Activated naive CD4-positive, alpha-beta T cell treated with anti-CD3 and anti-CD28 coated beads for 36 hours (primary cell): ENCODE results near the gene NCKAP5. TPM values are rescaled to one million over a fixed set of nuclear protein-coding genes. Genes with fewer than 3 reads are reported as not detected.

Source experiments
- CTCF ChIA-PET: fragments of 350-600 bp; sonication (Branson Sonifier 250); formaldehyde crosslinking; loops from one replicate; lab custom pipeline; 2021; ENCODE audit warnings: antibody characterized with exemption; lab: Charles Lee
- DNase-seq: peaks from one replicate; pipeline ENCODE4 v3.0.0-alpha.2; 2020
- H3K27ac Mint-ChIP-seq: one replicate; pipeline ENCODE4 v1.8.0; 2021; ENCODE audit warnings: mild to moderate bottlenecking, mixed read lengths
- H3K27me3 Mint-ChIP-seq: one replicate; pipeline ENCODE4 v1.8.0; 2021; ENCODE audit warnings: low read depth, mixed read lengths
- H3K36me3 Mint-ChIP-seq: one replicate; pipeline ENCODE4 v1.8.0; 2021; ENCODE audit warnings: low read depth, mixed read lengths
- H3K4me1 Mint-ChIP-seq: one replicate; pipeline ENCODE4 v1.8.0; 2021; ENCODE audit warnings: low read depth, mixed read lengths
- H3K4me3 Mint-ChIP-seq: one replicate; pipeline ENCODE4 v1.8.0; 2021; ENCODE audit warnings: mild to moderate bottlenecking, moderate library complexity, mixed read lengths
- H3K9me3 Mint-ChIP-seq: one replicate; pipeline ENCODE4 v1.8.0; 2021; ENCODE audit warnings: mixed read lengths
- intact Hi-C: fragments of 100-400 bp; cut with micrococcal nuclease; formaldehyde crosslinking; loops from one replicate; pipeline ENCODE4 v1.15.1; 2023
- total RNA-seq, 2 experiments: library from RNA; stranded (reverse); gene quantifications; one replicate each; pipeline ENCODE4 v1.2.3, GENCODE V29; 2021

Gene NCKAP5
- total RNA-seq, 2 experiments from 2014 or later = not detected

- CTCF ChIA-PET = no interaction called here
- H3K9me3 Mint-ChIP-seq = peaks cover 5% of the 10 kb centered on the region
- H3K27ac Mint-ChIP-seq = no peak overlapping the region
- peaks cover 3% of the 10 kb centered on the region for H3K27me3 Mint-ChIP-seq
- no peak for DNase-seq
- no peak overlapping the region for H3K4me3 Mint-ChIP-seq
- H3K4me1 Mint-ChIP-seq = no peaks in the 10 kb centered on the region
- intact Hi-C loops = no loop called here
- H3K36me3 Mint-ChIP-seq = no peaks in the 10 kb centered on the region
Observed at GRCh38 chr2:133341575-133341974, 226.7 kb downstream of the NCKAP5 start.

- no peaks in the 10 kb centered on the region for H3K27me3 Mint-ChIP-seq
- no peak for DNase-seq
- no peaks in the 10 kb centered on the region for H3K36me3 Mint-ChIP-seq
- H3K4me1 Mint-ChIP-seq = no peaks in the 10 kb centered on the region
- CTCF ChIA-PET = no interaction called here
- no peak overlapping the region for H3K4me3 Mint-ChIP-seq
- H3K9me3 Mint-ChIP-seq = no peaks in the 10 kb centered on the region
- intact Hi-C loops = no loop called here
- no peak overlapping the region for H3K27ac Mint-ChIP-seq
Observed at GRCh38 chr2:133338224-133338623, 230.0 kb downstream of the NCKAP5 start.

- Mint-ChIP-seq H3K4me3 (no peak overlapping the region), H3K9me3 (no peaks in the 10 kb centered on the region)
- intact Hi-C loops = no loop called here
Observed at GRCh38 chr2:133334923-133335322, 233.3 kb downstream of the NCKAP5 start.

DNA sequence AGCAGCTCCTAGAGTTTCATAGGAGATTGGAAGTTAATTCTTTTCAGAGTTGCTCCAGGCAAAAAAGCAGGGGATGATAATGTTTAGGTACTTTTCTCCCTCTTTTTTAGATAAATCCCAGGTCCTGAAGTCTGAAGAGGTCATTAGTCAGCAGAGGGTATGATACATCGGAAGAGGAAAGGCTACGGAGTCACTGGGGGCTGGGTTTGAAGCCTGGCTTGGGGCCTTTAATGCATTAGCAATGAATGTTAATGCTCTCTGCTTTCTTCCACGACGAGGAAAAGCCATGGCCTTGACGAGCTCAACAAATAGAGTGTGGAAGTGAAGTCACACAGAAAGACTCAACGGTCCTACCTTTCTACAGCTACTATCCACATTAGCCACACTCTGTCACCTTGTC, 235.1 kb downstream of the NCKAP5 start:
- Mint-ChIP-seq H3K4me1 (no peaks in the 10 kb centered on the region), H3K4me3 (no peak overlapping the region)

More at GRCh38 chr2:133334923-133335322, 233.3 kb downstream of the NCKAP5 start:
- Mint-ChIP-seq H3K27ac (no peak overlapping the region), H3K27me3 (no peaks in the 10 kb centered on the region), H3K4me1 (no peaks in the 10 kb centered on the region), H3K36me3 (no peaks in the 10 kb centered on the region)
- CTCF ChIA-PET = no interaction called here
- DNase-seq = no peak

DNA sequence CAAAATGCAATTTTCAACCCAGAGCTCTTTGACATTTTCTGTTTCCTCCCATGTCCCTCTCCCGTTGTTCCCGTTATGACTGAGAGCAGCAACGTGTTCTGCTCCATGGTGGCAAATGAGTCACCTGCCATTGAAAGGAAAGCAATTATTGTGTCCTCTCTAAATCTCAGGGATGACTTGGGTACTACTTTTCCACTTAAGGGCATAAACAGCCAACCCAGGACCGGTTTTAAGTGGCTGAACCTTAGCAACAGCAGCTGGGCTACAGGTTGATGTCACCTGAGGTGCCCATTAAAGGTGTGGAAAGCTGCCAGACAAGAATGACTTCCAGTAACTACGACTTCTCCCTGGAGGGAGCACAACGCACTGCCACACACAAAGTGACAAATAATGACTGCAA, 236.8 kb downstream of the NCKAP5 start:
- H3K27me3 Mint-ChIP-seq = no peaks in the 10 kb centered on the region
- intact Hi-C loops = no loop called here
- CTCF ChIA-PET = no interaction called here
- no peaks in the 10 kb centered on the region for H3K4me1 Mint-ChIP-seq
- H3K4me3 Mint-ChIP-seq = no peak overlapping the region
- H3K9me3 Mint-ChIP-seq = peaks cover 1% of the 10 kb centered on the region
- H3K36me3 Mint-ChIP-seq = no peaks in the 10 kb centered on the region
- DNase-seq = no peak
- H3K27ac Mint-ChIP-seq = no peak overlapping the region

More for the DNA sequence above, 235.1 kb downstream of the NCKAP5 start:
- no peaks in the 10 kb centered on the region for H3K9me3 Mint-ChIP-seq
- H3K36me3 Mint-ChIP-seq = no peaks in the 10 kb centered on the region
- no peaks in the 10 kb centered on the region for H3K27me3 Mint-ChIP-seq
- CTCF ChIA-PET = no interaction called here
- no peak overlapping the region for H3K27ac Mint-ChIP-seq
- no peak for DNase-seq
- intact Hi-C loops = no loop called here

GRCh38 chr2:133326652-133327397, 241.4 kb downstream of the NCKAP5 start:
- H3K4me1 Mint-ChIP-seq = no peaks in the 10 kb centered on the region
- H3K4me3 Mint-ChIP-seq = no peak overlapping the region
- no peak for DNase-seq
- H3K9me3 Mint-ChIP-seq = peaks cover 1% of the 10 kb centered on the region
- no peak overlapping the region for H3K27ac Mint-ChIP-seq
- CTCF ChIA-PET = no interaction called here
- no peaks in the 10 kb centered on the region for H3K27me3 Mint-ChIP-seq
- intact Hi-C loops = no loop called here
- H3K36me3 Mint-ChIP-seq = no peaks in the 10 kb centered on the region

DNA sequence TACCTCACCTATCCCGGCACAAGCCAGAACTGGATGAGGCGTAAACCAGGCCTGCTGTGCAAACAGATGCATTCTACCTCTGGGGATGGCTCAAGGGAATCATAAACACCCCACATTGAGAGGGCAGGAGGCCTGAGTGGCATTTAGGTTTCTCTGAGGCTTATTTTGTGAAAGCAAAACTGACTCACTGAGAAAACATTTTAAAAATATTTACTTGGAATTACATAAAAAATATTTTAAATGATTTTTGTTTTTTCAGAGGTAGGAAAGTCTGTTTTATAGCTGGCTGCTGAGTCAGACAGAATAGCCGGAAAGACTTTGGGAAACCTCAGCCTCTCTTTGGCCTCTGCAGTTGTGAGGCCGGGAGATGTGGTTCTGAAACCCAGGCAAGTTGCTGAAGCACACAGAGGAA, 244.1 kb downstream of the NCKAP5 start:
- H3K27ac Mint-ChIP-seq = no peak overlapping the region
- peaks cover 3% of the 10 kb centered on the region for H3K9me3 Mint-ChIP-seq
- no peaks in the 10 kb centered on the region for H3K27me3 Mint-ChIP-seq
- CTCF ChIA-PET = no interaction called here
- H3K4me1 Mint-ChIP-seq = no peaks in the 10 kb centered on the region
- DNase-seq = no peak
- no peaks in the 10 kb centered on the region for H3K36me3 Mint-ChIP-seq
- intact Hi-C loops = no loop called here
- H3K4me3 Mint-ChIP-seq = no peak overlapping the region

GRCh38 chr2:133322909-133323308, 245.4 kb downstream of the NCKAP5 start:
- Mint-ChIP-seq H3K27ac (no peak overlapping the region), H3K9me3 (peaks cover 4% of the 10 kb centered on the region), H3K36me3 (no peaks in the 10 kb centered on the region), H3K4me1 (no peaks in the 10 kb centered on the region), H3K27me3 (no peaks in the 10 kb centered on the region), H3K4me3 (no peak overlapping the region)
- CTCF ChIA-PET = no interaction called here
- no peak for DNase-seq
- intact Hi-C loops = no loop called here

DNA sequence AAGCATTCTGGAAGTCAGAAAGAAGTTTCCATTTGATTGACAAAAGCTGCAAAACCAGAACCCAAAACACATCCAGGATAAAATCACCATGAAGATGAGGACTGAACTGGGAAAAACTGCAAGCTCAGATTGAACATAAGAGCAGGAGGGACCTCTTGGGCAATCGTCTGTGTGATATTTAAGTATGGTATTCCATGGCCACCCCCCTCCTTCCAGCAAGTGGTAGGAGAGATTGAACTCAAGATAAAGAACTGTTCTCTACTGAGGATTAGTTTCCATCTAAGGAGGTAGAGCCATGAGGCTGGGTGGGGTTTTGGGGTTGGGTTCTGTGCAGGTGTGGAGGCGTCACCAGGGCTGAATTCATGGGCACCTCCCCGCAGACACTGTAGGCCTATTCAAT, 251.1 kb downstream of the NCKAP5 start:
- Mint-ChIP-seq H3K9me3 (peaks cover 6% of the 10 kb centered on the region), H3K27ac (no peak overlapping the region), H3K4me1 (no peaks in the 10 kb centered on the region), H3K27me3 (no peaks in the 10 kb centered on the region), H3K36me3 (no peaks in the 10 kb centered on the region), H3K4me3 (no peak overlapping the region)
- CTCF ChIA-PET = no interaction called here
- intact Hi-C loops = no loop called here
- no peak for DNase-seq

GRCh38 chr2:133316557-133316956, 251.7 kb downstream of the NCKAP5 start:
- Mint-ChIP-seq H3K36me3 (no peaks in the 10 kb centered on the region), H3K27ac (no peak overlapping the region), H3K27me3 (no peaks in the 10 kb centered on the region), H3K4me3 (no peak overlapping the region), H3K9me3 (peaks cover 6% of the 10 kb centered on the region), H3K4me1 (no peaks in the 10 kb centered on the region)
- CTCF ChIA-PET = no interaction called here
- intact Hi-C loops = no loop called here
- no peak for DNase-seq

DNA sequence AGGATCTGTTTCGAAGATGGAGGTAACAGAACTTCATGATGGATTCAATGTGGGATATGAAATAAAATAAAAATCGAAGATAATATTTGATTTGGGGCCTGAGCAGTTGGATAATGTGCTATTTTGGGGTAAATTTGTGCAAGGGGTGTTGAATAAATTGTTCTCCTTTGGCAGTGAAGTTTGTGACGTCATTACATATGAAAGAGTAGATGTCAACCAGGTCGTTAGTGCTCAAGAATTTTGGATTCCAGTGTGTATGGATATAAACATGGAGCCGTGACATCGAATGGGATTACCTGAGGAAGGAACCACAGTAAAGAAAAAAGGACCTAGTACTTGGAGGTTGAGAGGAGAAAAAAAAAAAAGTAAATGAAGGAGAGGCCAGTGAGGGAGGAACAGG, 253.0 kb downstream of the NCKAP5 start:
- DNase-seq = no peak
- Mint-ChIP-seq H3K4me1 (no peaks in the 10 kb centered on the region), H3K9me3 (peaks cover 4% of the 10 kb centered on the region), H3K27me3 (no peaks in the 10 kb centered on the region), H3K27ac (no peak overlapping the region), H3K4me3 (no peak overlapping the region), H3K36me3 (no peaks in the 10 kb centered on the region)
- intact Hi-C loops = no loop called here
- CTCF ChIA-PET = no interaction called here

GRCh38 chr2:133314795-133315194, 253.5 kb downstream of the NCKAP5 start:
- Mint-ChIP-seq H3K36me3 (no peaks in the 10 kb centered on the region), H3K9me3 (peaks cover 6% of the 10 kb centered on the region), H3K4me3 (no peak overlapping the region), H3K27ac (no peak overlapping the region), H3K27me3 (no peaks in the 10 kb centered on the region), H3K4me1 (no peaks in the 10 kb centered on the region)
- CTCF ChIA-PET = no interaction called here
- DNase-seq = no peak
- intact Hi-C loops = no loop called here

GRCh38 chr2:133312038-133312729, 256.1 kb downstream of the NCKAP5 start:
- H3K27ac Mint-ChIP-seq = no peak overlapping the region
- H3K27me3 Mint-ChIP-seq = no peaks in the 10 kb centered on the region
- intact Hi-C loops = no loop called here
- peaks cover 6% of the 10 kb centered on the region for H3K9me3 Mint-ChIP-seq
- no peak for DNase-seq
- no peaks in the 10 kb centered on the region for H3K4me1 Mint-ChIP-seq
- no peak overlapping the region for H3K4me3 Mint-ChIP-seq
- H3K36me3 Mint-ChIP-seq = no peaks in the 10 kb centered on the region
- CTCF ChIA-PET = no interaction called here
